Mammary epithelial cell (primary cell): ENCODE results near the gene AGTPBP1.

Experiments
- EZH2 ChIP-seq: IDR thresholded peaks from 2 replicates; pipeline ENCODE4 v1.6.1; 2012; ENCODE audit warnings: low read length, inconsistent platforms, borderline replicate concordance
- TF ChIP-seq, protein P1 (sequence below), 2 donors: IDR thresholded peaks in 1 of 2; conservative IDR thresholded peaks in 1 of 2; 2 replicates each; pipeline ENCODE4 v1.5.1; 2011 to 2012; ENCODE audit warnings: inconsistent platforms in 2 of 2, low read length in 2 of 2, mild to moderate bottlenecking in 2 of 2, control low read depth in 1 of 2, low read depth in 1 of 2; ENCODE audit not compliant: insufficient read depth in 1 of 2; ENCODE audit errors: extremely low read depth in 1 of 2

DNA sequence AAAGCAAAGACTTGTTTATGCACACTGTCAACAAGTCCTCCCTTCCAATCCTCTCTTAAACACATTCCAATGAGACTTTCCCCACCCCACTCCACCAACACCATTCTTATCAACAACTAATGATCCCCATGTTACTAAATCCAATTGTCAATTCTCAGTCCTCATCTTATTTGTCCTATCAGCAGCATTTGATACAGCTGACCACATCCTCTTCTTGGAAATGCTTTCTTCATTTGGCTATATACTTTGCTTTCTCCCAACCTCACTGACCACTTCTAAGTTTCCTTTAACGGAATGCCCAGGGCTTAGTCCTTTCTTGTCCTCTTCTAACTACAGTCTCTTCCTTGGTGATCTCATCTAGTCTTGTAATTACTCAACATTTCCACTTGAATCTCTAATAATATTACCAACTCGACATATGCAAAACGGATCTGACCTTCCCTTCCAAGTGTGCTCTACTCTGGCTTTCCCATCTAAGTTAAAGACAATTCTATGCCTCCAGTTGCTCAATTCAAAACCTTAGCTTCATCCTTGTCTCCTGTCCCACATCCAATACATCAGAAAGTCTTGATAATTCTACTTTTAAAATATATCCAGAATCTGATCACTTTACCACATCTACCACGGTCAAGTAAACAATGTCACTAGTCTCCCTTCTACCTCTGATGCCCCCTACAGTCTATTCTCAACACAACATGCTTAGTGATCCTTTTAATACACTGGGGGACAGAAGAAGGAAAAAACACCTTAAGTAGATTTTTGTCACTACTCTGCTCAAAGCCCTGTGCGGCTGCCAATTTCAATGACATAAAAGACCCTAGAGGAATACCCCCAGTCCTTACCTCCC, 25.5 kb downstream of the AGTPBP1 start:
- TF ChIP-seq, protein P1, sequence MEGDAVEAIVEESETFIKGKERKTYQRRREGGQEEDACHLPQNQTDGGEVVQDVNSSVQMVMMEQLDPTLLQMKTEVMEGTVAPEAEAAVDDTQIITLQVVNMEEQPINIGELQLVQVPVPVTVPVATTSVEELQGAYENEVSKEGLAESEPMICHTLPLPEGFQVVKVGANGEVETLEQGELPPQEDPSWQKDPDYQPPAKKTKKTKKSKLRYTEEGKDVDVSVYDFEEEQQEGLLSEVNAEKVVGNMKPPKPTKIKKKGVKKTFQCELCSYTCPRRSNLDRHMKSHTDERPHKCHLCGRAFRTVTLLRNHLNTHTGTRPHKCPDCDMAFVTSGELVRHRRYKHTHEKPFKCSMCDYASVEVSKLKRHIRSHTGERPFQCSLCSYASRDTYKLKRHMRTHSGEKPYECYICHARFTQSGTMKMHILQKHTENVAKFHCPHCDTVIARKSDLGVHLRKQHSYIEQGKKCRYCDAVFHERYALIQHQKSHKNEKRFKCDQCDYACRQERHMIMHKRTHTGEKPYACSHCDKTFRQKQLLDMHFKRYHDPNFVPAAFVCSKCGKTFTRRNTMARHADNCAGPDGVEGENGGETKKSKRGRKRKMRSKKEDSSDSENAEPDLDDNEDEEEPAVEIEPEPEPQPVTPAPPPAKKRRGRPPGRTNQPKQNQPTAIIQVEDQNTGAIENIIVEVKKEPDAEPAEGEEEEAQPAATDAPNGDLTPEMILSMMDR (conservative IDR thresholded peaks at IDR 0.05 in 1 of 2, IDR thresholded peaks at IDR 0.05 in 1 of 2; ENCODE audit: extremely low read depth in 1 of 2, insufficient read depth in 1 of 2, low read depth in 1 of 2, low read length in 2 of 2), result peak in 1 of 2 donors; percentile 1
- no peak for TF ChIP-seq EZH2
